AG10803 (cell line): ENCODE results near the gene ALDH1A3.

ENCODE experiments used
- DNase-seq: peaks from one replicate; pipeline ENCODE4 v3.0.0; 2010; ENCODE audit warnings: low read depth
- H3K4me3 ChIP-seq: 2 replicates; pipeline ENCODE4 v1.5.1; 2011; ENCODE audit warnings: mild to moderate bottlenecking, low read length, control low read depth
- TF ChIP-seq, protein P1 (sequence below): conservative IDR thresholded peaks from 2 replicates; pipeline ENCODE4 v1.5.1; 2011; ENCODE audit warnings: mild to moderate bottlenecking, low read length, control low read depth, inconsistent platforms

Gene ALDH1A3

DNA sequence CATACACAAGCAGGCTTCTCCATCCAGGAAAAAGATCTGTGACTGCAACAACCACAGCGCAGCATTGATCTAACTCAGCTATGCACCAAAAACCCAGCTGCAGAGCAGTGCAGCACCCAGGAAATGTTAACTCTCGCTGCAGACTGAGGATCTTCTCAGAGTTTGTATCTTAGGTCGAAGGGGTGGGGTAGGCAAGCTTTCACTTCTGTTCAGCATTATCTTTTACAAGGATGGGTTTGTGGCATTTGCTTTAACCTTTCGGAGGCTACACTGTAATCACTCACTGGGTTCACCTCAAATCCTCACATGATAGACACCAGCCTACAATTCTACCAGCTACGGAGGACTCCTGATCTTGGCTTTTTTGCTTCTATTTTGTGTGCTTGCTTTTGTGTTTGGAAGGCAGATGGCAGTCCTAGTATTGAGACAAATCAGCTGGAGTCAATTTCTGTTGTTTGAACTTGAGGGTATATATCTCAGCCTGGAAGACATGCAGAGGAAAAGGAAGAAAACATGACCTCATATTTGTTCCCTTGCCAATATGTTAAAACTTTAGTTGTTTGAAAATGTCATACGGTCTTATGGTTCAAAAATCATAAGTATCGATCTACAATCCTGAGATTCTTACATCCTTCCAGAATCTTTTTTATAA is 64.7 kb downstream of the ALDH1A3 start:
- peak; percentile 39 for DNase-seq
- H3K4me3 ChIP-seq = peak overlapping the region; percentile 29
- TF ChIP-seq, protein P1, sequence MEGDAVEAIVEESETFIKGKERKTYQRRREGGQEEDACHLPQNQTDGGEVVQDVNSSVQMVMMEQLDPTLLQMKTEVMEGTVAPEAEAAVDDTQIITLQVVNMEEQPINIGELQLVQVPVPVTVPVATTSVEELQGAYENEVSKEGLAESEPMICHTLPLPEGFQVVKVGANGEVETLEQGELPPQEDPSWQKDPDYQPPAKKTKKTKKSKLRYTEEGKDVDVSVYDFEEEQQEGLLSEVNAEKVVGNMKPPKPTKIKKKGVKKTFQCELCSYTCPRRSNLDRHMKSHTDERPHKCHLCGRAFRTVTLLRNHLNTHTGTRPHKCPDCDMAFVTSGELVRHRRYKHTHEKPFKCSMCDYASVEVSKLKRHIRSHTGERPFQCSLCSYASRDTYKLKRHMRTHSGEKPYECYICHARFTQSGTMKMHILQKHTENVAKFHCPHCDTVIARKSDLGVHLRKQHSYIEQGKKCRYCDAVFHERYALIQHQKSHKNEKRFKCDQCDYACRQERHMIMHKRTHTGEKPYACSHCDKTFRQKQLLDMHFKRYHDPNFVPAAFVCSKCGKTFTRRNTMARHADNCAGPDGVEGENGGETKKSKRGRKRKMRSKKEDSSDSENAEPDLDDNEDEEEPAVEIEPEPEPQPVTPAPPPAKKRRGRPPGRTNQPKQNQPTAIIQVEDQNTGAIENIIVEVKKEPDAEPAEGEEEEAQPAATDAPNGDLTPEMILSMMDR = no peak

DNA sequence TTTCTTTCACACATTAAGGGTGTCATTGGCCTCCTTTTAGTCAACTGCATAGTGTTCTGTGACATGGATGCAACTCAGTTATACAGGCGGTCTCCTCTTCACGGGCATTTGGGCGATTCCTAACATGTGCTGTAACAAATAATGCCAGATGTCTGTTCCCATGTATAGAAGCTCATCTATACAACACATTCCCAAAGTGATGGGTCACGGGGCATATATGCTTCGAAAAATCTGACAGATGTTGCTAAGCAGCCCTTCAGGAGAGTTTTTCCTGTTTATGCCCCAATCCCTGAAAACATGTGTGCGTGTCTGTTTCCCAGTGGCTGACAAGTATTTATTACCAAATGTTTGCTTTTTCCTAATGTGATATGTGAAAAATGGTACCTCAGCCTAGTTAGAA is 65.4 kb downstream of the ALDH1A3 start:
- TF ChIP-seq, protein P1 = no peak
- no peak overlapping the region for H3K4me3 ChIP-seq
- peak; percentile 27 for DNase-seq

DNA sequence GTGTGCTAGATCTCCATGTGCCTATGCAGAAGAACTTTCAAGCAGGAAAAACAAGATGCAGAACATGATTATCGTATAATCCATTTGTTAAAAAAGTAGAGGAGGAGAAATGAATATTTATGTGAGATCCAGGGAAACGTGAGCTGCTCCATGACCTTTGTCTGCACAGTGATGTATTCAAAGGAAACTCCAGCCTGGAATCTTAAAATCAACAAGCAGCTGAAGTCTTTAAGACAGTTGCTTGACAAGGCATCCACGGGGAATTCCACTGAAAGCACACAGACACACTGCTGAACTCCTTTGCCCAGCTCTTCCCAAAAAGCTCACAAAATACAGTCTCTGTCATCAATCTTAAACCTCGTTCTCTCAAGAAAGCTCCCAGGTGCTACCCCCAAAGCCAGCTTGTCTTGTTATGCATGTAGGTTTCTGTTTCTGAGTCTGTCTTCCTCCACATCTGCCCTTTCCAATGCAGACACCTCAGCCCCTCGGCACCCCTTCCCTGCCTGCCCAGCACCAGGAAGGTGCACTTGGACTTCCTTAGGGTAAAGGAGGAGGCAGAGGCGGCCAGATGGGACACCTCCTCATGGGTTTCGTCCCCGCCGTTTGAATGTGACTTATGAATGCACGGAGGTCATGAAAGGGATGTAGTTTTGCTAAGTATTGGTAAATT is 68.3 kb downstream of the ALDH1A3 start:
- TF ChIP-seq, protein P1 = no peak
- no peak overlapping the region for H3K4me3 ChIP-seq
- no peak for DNase-seq

DNA sequence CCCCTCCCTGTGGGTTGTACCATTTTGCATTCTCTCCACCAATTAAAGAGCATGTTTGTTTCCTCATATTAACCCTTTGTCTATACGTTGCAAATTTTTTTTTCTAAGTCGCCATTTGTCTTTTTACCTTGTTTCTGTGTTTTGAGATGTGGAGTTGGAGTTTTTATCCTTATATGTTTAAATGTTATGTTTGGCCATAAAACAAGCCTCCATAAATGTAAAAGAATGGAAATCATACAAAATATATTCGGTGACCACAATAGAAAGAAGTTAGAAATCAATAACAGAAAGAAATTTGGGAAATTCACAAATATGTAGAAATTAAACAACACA is 68.8 kb downstream of the ALDH1A3 start:
- no peak overlapping the region for H3K4me3 ChIP-seq
- no peak for DNase-seq
- TF ChIP-seq, protein P1 = no peak

DNA sequence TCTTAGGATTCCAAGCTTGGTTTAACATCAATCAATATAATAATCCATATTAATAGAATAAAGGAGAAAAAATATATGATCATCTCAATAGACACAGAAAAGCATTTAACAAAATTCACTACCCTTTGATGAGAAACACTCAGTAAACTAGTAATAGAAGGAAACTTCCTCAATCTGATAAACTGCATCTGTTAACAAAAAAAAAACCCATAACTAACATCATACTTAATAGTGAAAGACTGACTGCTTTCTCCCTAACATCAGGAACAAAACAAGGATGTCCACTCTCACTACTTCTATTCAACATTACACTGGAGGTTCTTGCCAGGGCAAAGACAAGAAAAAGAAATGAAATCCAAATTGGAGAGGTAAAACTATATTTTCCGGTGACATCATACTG is 70.1 kb downstream of the ALDH1A3 start:
- TF ChIP-seq, protein P1 = no peak
- H3K4me3 ChIP-seq = no peak overlapping the region
- DNase-seq = no peak

DNA sequence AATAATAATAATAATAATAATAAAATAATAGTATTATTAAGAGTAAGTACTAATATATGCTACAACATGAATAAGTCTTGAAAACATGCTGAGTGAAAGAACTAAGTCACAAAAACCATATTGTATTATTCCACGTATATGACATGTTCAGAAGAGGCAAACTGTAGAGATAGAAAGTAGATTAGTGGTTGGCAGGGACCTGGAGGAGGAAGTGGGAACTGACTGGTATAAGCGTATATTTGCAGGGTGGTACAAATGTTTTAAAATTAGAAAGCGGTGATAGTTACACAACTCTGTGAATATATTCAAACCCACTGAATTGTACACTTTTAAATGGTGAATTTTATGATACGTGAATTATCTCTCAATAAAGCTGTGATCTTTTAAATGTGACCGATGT is 72.3 kb downstream of the ALDH1A3 start:
- DNase-seq = no peak

More for the DNA sequence above, 72.3 kb downstream of the ALDH1A3 start:
- TF ChIP-seq, protein P1 = no peak
- H3K4me3 ChIP-seq = no peak overlapping the region
